Kidney epithelial cell (primary cell): Measurements from ENCODE around the gene TBX3. TPM values are rescaled to one million over a fixed set of nuclear protein-coding genes. Genes with fewer than 3 reads are reported as not detected.
"Not testable (repeated sequence)": the region's sequence is repeated elsewhere in the genome, so short reads cannot be mapped to it uniquely, and the experiment has no call there.

Source experiments
- DNase-seq: peaks from one replicate; pipeline ENCODE4 v3.0.0-alpha.2; 2010; ENCODE audit warnings: low read depth
- H3K27me3 ChIP-seq: 2 replicates; pipeline ENCODE4 v1.6.0; 2011; ENCODE audit warnings: low read length; ENCODE audit not compliant: control insufficient read depth, insufficient read depth
- H3K36me3 ChIP-seq: 2 replicates; pipeline ENCODE4 v1.5.1; 2011; ENCODE audit warnings: low read length; ENCODE audit not compliant: control insufficient read depth, insufficient read depth
- H3K4me3 ChIP-seq: 2 replicates; pipeline ENCODE4 v1.5.1; 2011; ENCODE audit warnings: low read depth, mild to moderate bottlenecking, control low read depth, low read length
- CTCF ChIP-seq: IDR thresholded peaks from 2 replicates; pipeline ENCODE4 v1.5.1; 2011; ENCODE audit warnings: mild to moderate bottlenecking, moderate library complexity, low read length, control low read depth, inconsistent platforms; ENCODE audit not compliant: insufficient read depth, poor library complexity, severe bottlenecking
- total RNA-seq: library from RNA; depleted of rRNA; stranded (reverse); fragments of >200 nt; gene quantifications from 2 replicates; pipeline ENCODE4 v1.2.3, GENCODE V29; 2015

TBX3 gene
- total RNA-seq, 1 donor from 2014 or later: 12.2 TPM

DNA sequence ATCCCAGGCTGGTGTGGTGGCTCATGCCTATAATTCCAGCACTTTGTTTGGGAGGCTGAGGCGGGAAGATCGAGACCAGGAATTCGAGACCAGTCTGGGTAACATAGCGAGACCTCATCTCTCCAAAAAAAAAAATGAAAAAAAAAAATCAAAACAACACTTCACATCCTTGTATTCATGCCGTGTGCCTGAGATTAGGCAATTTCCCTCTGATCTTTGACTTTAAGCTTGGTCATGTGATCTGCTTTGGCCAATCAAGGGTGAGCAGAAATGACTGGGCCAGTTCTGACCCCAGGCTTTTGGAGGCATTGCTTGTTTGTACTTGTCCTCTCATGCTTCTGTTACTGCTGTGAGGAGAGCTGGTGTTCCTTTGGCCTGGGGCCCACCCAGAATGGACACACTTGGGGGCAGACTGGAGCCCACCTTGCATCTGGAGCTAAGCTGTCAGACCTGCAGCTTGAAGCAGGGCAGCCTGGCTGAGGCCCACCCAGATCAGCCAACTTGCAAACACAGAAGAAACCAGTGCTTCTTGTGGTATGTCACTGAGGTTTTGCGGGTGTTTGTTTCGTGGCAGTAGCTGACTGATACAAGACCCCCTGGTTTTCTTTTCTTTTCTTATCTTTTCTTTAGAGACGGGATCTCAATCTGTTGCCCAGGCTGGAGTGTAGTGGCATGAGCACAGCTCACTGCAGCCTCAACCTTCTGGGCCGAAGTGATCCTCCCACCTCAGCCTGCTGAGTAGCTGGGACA lies 29.7 kb upstream of the TBX3 start:
- no peak for DNase-seq
- peaks cover 7% of the 10 kb centered on the region for H3K27me3 ChIP-seq

GRCh38 chr12:114711689-114712152 lies 27.7 kb upstream of the TBX3 start:
- no peak for DNase-seq

More for the DNA sequence above, 29.7 kb upstream of the TBX3 start:
- TF ChIP-seq CTCF: no peak
- no peaks in the 10 kb centered on the region for H3K36me3 ChIP-seq
- H3K4me3 ChIP-seq: no peak overlapping the region

GRCh38 chr12:114710151-114710550 lies 26.2 kb upstream of the TBX3 start:
- DNase-seq: no peak
- peaks cover 11% of the 10 kb centered on the region for H3K27me3 ChIP-seq
- TF ChIP-seq CTCF: no peak
- H3K36me3 ChIP-seq: no peaks in the 10 kb centered on the region
- H3K4me3 ChIP-seq: no peak overlapping the region

More at GRCh38 chr12:114711689-114712152, 27.7 kb upstream of the TBX3 start:
- no peaks in the 10 kb centered on the region for H3K36me3 ChIP-seq
- H3K27me3 ChIP-seq: peaks cover 9% of the 10 kb centered on the region
- H3K4me3 ChIP-seq: no peak overlapping the region
- no peak for TF ChIP-seq CTCF

- Histone ChIP-seq H3K4me3 (no peak overlapping the region), H3K36me3 (no peaks in the 10 kb centered on the region), H3K27me3 (peaks cover 14% of the 10 kb centered on the region)
- TF ChIP-seq CTCF: no peak
- DNase-seq: no peak
Observed at GRCh38 chr12:114709112-114709511, 25.1 kb upstream of the TBX3 start.

- H3K4me3 ChIP-seq: not testable (repeated sequence)
Observed at GRCh38 chr12:114708598-114708997, 24.6 kb upstream of the TBX3 start.

GRCh38 chr12:114704096-114704495 lies 20.1 kb upstream of the TBX3 start:
- Histone ChIP-seq H3K27me3 (peaks cover 50% of the 10 kb centered on the region), H3K36me3 (no peaks in the 10 kb centered on the region), H3K4me3 (no peak overlapping the region)
- no peak for DNase-seq
- TF ChIP-seq CTCF: no peak

More at GRCh38 chr12:114708598-114708997, 24.6 kb upstream of the TBX3 start:
- H3K36me3 ChIP-seq, DNase-seq: not testable (repeated sequence)
- H3K27me3 ChIP-seq: peaks cover 20% of the 10 kb centered on the region
